ENCODE data around the gene ZNF648.
A peak's percentile ranks its signal among the peaks of the same experiment; 100 is the strongest.
"Not testable (repeated sequence)": the region's sequence is repeated elsewhere in the genome, so short reads cannot be mapped to it uniquely, and the experiment has no call there.

The ZNF648 gene

DNA sequence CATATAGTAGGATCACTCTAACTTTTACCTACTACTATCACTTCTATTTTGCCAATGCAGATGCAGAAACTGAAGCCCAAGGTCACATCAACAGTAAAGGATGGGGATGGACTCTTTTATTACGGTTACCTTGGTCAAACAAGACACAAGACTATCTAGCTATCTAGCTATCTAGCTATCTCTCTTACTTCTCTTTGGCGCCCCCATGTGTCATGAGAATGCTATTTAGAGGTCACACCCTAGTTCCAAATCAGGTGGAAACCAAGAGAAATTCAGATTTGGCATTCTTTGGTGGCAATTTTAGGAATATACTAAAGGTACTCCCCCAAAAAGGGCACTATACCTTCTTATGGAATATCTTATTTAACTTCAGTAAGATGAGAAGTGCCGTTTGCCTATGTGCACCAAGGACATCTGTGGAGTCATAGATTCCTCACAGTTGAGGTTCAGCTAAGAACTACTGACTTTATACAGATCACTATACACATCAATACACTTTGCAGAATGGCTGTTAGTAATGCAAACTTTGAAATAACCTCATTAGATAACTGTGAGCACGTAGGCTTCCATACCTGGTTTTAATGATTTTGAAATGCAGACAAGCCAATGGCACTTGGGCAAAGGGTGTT, 6.7 kb downstream of the ZNF648 start:
- peaks cover 27% of the 10 kb centered on the region for H3K27me3 Mint-ChIP-seq
- no peaks in the 10 kb centered on the region for H3K4me1 Mint-ChIP-seq (ENCODE audit: low read depth)
- H3K4me3 Mint-ChIP-seq: no peak overlapping the region
- H3K9me3 Mint-ChIP-seq: no peaks in the 10 kb centered on the region
- no peaks in the 10 kb centered on the region for H3K36me3 Mint-ChIP-seq (ENCODE audit: low read depth)
- H3K27ac Mint-ChIP-seq: no peak overlapping the region

DNA sequence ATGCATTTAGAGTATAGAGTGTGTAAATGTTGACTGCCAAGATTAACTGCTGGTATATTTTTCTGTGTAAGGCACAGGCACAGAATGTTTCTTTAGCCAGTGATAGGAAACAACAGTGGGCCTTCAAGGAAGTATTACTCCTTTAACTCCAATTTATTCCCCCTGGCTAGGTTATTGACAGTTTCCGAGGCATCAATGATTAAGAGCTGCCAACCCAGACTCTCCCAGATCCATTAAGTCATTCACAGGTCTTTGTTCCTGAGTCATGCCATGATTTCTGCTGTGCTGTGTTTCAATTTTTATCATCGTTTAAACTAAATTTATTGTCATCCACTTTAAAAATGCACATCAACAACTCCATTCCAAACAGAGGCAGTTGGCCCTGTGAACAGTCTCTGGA, 9.2 kb downstream of the ZNF648 start:
- peaks cover 14% of the 10 kb centered on the region for H3K27me3 Mint-ChIP-seq
- H3K27ac Mint-ChIP-seq: no peak overlapping the region
- no peaks in the 10 kb centered on the region for H3K36me3 Mint-ChIP-seq (ENCODE audit: low read depth)
- H3K9me3 Mint-ChIP-seq: no peaks in the 10 kb centered on the region
- H3K4me1 Mint-ChIP-seq (ENCODE audit: low read depth): no peaks in the 10 kb centered on the region
- H3K4me3 Mint-ChIP-seq: no peak overlapping the region

- H3K9me3 Mint-ChIP-seq: no peaks in the 10 kb centered on the region
- H3K4me1 Mint-ChIP-seq (ENCODE audit: low read depth): peaks cover 2% of the 10 kb centered on the region
- H3K27ac Mint-ChIP-seq: no peak overlapping the region
- peaks cover 12% of the 10 kb centered on the region for H3K27me3 Mint-ChIP-seq
- H3K36me3 Mint-ChIP-seq (ENCODE audit: low read depth): no peaks in the 10 kb centered on the region
- H3K4me3 Mint-ChIP-seq: no peak overlapping the region
Measured at GRCh38 chr1:182051938-182052337, 9.6 kb downstream of the ZNF648 start.

GRCh38 chr1:182050481-182051448, 10.7 kb downstream of the ZNF648 start:
- H3K27me3 Mint-ChIP-seq: peaks cover 4% of the 10 kb centered on the region
- H3K9me3 Mint-ChIP-seq: no peaks in the 10 kb centered on the region
- no peak overlapping the region for H3K4me3 Mint-ChIP-seq

GRCh38 chr1:182048562-182048961, 12.9 kb downstream of the ZNF648 start:
- Mint-ChIP-seq H3K4me1 (ENCODE audit: low read depth) (peaks cover 6% of the 10 kb centered on the region), H3K9me3 (no peaks in the 10 kb centered on the region), H3K36me3 (ENCODE audit: low read depth) (peaks cover 6% of the 10 kb centered on the region), H3K27ac (no peak overlapping the region), H3K27me3 (no peaks in the 10 kb centered on the region), H3K4me3 (no peak overlapping the region)

More at GRCh38 chr1:182050481-182051448, 10.7 kb downstream of the ZNF648 start:
- no peaks in the 10 kb centered on the region for H3K36me3 Mint-ChIP-seq (ENCODE audit: low read depth)
- H3K27ac Mint-ChIP-seq: no peak overlapping the region
- H3K4me1 Mint-ChIP-seq (ENCODE audit: low read depth): peaks cover 6% of the 10 kb centered on the region

DNA sequence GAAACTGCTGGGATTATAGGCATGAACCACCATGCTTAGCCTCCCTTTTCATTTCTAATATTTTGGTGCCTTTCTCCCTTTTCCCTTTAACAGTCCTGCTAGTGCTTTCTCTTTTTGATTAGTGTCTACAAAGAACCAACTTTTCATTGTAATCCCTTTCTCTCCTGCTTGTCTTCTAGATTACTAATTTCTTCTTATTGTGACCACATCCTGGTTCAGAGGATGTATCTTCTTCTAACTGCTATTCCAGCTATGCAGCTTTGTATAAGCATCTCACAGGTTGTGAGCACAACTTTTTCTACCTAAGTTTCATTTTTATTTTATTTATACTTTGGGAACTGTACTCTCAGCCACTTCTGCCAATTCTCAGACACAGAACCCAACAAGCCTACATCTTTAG, 14.7 kb downstream of the ZNF648 start:
- Mint-ChIP-seq H3K4me3 (no peak overlapping the region), H3K9me3 (no peaks in the 10 kb centered on the region), H3K36me3 (ENCODE audit: low read depth) (peaks cover 6% of the 10 kb centered on the region), H3K27me3 (no peaks in the 10 kb centered on the region), H3K27ac (peak overlapping the region; percentile 46), H3K4me1 (ENCODE audit: low read depth) (peaks cover 6% of the 10 kb centered on the region)

DNA sequence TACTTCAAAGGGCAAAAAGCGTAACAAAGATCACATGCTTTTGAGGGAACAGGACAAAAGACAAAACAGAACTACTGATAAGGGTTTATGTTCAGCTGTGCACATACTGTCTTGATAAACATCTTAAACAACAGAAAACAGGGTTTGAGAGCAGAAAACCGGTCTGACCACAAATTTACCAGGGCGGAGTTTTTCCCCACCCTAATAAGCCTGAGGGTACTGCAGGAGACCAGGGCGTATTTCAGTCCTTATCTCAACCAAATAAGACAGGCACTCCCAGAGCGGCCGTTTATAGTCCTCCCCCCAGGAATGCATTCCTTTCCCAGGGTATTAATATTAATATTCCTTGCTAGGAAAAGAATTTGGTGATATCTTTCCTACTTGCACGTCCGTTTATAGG, 16.0 kb downstream of the ZNF648 start:
- not testable (repeated sequence) for H3K9me3 Mint-ChIP-seq; H3K36me3 Mint-ChIP-seq (ENCODE audit: low read depth); H3K27me3 Mint-ChIP-seq; H3K4me3 Mint-ChIP-seq; H3K4me1 Mint-ChIP-seq (ENCODE audit: low read depth); H3K27ac Mint-ChIP-seq

DNA sequence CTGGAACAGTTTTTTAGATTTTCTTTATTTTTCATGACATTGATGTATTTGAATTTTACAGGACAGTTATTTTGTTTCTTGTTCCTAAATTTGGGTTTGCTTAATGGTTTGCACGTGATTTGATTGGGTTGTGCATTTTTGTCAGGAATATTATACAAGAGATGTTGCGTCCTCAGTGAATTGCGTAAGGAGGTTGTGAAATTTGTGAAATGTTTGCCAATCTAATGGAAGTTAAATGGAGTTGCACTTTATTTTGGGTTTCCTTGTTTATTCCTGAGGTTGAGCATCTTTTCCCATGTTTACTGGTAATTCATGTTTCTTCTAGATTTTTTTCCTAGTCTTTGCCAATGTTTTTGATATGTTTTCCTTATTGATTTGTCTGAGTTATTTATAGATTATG, 19.9 kb downstream of the ZNF648 start:
- Mint-ChIP-seq H3K9me3 (peaks cover 4% of the 10 kb centered on the region), H3K27ac (no peak overlapping the region), H3K27me3 (no peaks in the 10 kb centered on the region), H3K4me3 (no peak overlapping the region), H3K4me1 (ENCODE audit: low read depth) (peaks cover 1% of the 10 kb centered on the region), H3K36me3 (ENCODE audit: low read depth) (peaks cover 6% of the 10 kb centered on the region)

DNA sequence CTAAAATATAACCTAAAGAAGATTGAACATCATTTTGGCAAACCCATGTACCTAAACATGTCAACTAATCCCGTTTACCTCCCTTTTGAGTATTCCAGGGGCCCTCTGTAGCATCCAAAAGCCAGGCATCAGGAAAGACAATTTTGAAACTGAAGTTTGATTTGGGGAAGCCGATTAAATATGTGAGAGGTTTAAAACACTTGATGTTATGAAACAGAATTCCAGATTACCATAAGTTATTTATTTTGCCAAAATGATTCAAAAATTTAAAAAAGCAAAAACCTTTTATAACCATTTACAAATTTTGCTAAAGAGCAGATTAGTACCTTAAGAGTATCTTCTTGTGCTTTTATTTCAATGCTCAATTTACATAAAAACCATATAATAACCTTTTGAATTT, 23.3 kb downstream of the ZNF648 start:
- Mint-ChIP-seq H3K4me1 (ENCODE audit: low read depth) (no peaks in the 10 kb centered on the region), H3K9me3 (peaks cover 4% of the 10 kb centered on the region), H3K27ac (no peak overlapping the region), H3K27me3 (no peaks in the 10 kb centered on the region), H3K4me3 (no peak overlapping the region), H3K36me3 (ENCODE audit: low read depth) (no peaks in the 10 kb centered on the region)

DNA sequence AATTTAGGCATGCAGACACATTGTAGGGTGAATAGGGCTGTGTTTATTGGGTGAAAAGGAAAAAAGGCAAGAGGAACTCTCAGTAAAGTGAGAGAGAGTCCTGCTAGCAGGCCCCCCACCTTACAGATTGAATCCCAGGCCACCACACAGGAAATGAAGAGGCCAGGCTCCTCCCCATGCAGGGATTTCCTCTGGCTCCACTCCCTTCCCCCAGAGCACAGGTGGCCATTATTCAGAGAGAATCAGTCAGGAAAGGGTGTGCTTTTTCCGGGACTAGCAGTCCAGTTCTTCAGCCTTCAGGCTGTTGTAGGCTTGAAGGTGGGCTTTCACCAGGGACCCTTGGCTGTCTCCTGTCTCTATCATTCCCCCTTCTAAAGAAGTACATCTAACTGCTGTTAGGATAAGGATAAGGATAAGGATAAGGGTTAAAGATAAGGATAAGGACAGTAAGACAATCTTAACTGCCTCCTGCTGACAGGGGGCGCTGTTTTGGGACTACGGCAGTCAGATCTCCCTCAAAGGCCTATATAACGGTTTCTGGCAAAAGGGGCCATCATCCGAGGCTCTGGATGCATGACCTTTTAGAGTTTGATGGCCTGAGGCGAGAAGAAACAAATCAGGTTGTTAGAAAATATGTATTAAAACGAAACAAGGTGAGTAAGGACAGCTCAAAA, 26.3 kb downstream of the ZNF648 start:
- Mint-ChIP-seq H3K27ac (no peak overlapping the region), H3K4me3 (no peak overlapping the region), H3K36me3 (ENCODE audit: low read depth) (no peaks in the 10 kb centered on the region), H3K4me1 (ENCODE audit: low read depth) (no peaks in the 10 kb centered on the region), H3K9me3 (peaks cover 4% of the 10 kb centered on the region), H3K27me3 (no peaks in the 10 kb centered on the region)

GRCh38 chr1:182032251-182032650, 29.3 kb downstream of the ZNF648 start:
- no peak overlapping the region for H3K27ac Mint-ChIP-seq
- no peaks in the 10 kb centered on the region for H3K36me3 Mint-ChIP-seq (ENCODE audit: low read depth)
- H3K4me1 Mint-ChIP-seq (ENCODE audit: low read depth): peaks cover 11% of the 10 kb centered on the region
- no peak overlapping the region for H3K4me3 Mint-ChIP-seq
- no peaks in the 10 kb centered on the region for H3K9me3 Mint-ChIP-seq
- H3K27me3 Mint-ChIP-seq: no peaks in the 10 kb centered on the region

- Mint-ChIP-seq H3K27me3 (no peaks in the 10 kb centered on the region), H3K9me3 (no peaks in the 10 kb centered on the region), H3K4me3 (peak overlapping the region; percentile 100), H3K36me3 (ENCODE audit: low read depth) (no peaks in the 10 kb centered on the region), H3K4me1 (ENCODE audit: low read depth) (peaks cover 11% of the 10 kb centered on the region), H3K27ac (peak overlapping the region; percentile 99)
Measured at GRCh38 chr1:182029379-182030331, 31.9 kb downstream of the ZNF648 start.

DNA sequence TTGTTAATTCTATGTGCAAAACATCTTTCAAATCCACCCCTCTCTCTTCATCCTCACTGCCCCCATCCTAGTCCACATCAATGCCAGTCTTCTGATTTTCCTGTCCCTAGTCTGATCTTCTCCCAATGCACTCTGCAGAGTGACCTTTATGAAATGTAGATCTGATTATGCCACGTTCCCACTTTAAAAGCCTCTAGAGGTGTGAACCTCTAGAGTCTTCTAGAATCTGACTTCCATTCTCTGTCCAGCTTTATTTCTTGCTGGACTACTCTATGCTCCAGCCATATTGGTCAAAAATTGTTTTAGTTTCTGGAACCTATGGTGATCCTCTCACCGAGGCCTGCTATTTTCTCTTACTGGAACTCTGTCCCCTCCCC, 32.5 kb downstream of the ZNF648 start:
- Mint-ChIP-seq H3K9me3 (no peaks in the 10 kb centered on the region), H3K27me3 (no peaks in the 10 kb centered on the region), H3K4me3 (peak overlapping the region; percentile 100), H3K4me1 (ENCODE audit: low read depth) (peaks cover 11% of the 10 kb centered on the region), H3K36me3 (ENCODE audit: low read depth) (no peaks in the 10 kb centered on the region), H3K27ac (peak overlapping the region; percentile 99)

DNA sequence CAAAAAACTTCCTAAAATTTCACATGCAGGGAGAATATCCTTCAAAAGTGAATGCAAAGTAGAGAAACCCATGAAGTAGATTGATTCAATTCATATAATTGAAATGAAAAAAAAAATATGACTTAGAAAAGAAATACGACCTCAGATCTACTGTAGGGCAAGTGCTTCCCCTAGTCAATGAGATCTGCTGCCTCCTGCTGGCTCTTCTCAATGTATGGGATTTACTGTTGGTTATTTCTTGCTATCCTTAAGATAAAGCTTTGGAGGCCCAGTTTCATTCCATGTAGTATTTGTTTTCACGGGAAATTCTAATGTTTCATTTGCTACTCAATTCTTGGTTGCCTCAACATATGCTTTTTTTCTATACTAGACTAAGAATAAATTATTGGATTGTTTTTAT, 46.2 kb downstream of the ZNF648 start:
- no peaks in the 10 kb centered on the region for H3K36me3 Mint-ChIP-seq (ENCODE audit: low read depth)
- H3K9me3 Mint-ChIP-seq: peaks cover 5% of the 10 kb centered on the region
- peaks cover 18% of the 10 kb centered on the region for H3K27me3 Mint-ChIP-seq
- no peak overlapping the region for H3K4me3 Mint-ChIP-seq
- H3K27ac Mint-ChIP-seq: no peak overlapping the region
- no peaks in the 10 kb centered on the region for H3K4me1 Mint-ChIP-seq (ENCODE audit: low read depth)

Measured in stimulated activated naive CD8-positive, alpha-beta T cell treated with anti-CD3 and anti-CD28 coated beads, Interleukin-15, Interleukin-2, amounts not matched to agents 100 ng/mL and 50 ng/mL, for 24 hours (primary cell).